ENCODE data around the gene CCDC148. TPM values are rescaled to one million over a fixed set of nuclear protein-coding genes. Genes with fewer than 3 reads are reported as not detected.

CCDC148 gene
- total RNA-seq, 1 donor from 2014 or later, result 1.2 TPM

GRCh38 chr2:158212301-158212700, 244.3 kb downstream of the CCDC148 start:
- H3K4me3 ChIP-seq, result no peak overlapping the region
- DNase-seq (no peak), ATAC-seq (no peak)
- intact Hi-C loops (cut with DNase I), result no loop called here
- no peak for TF ChIP-seq CTCF (IDR thresholded peaks at IDR 0.05)
- no peaks in the 10 kb centered on the region for H3K36me3 ChIP-seq
- no peaks in the 10 kb centered on the region for H3K9me3 ChIP-seq
- H3K27ac ChIP-seq, result no peak overlapping the region
- H3K27me3 ChIP-seq, result no peaks in the 10 kb centered on the region
- H3K4me1 ChIP-seq, result no peaks in the 10 kb centered on the region

- no peaks in the 10 kb centered on the region for H3K27me3 ChIP-seq
- TF ChIP-seq CTCF (IDR thresholded peaks at IDR 0.05), result no peak
- no peaks in the 10 kb centered on the region for H3K9me3 ChIP-seq
- intact Hi-C loops (cut with DNase I), result no loop called here
- no peak for DNase-seq
- H3K4me1 ChIP-seq, result no peaks in the 10 kb centered on the region
- H3K36me3 ChIP-seq, result no peaks in the 10 kb centered on the region
- no peak for ATAC-seq
- H3K27ac ChIP-seq, result no peak overlapping the region
- H3K4me3 ChIP-seq, result no peak overlapping the region
Observed at GRCh38 chr2:158211502-158211901, 245.1 kb downstream of the CCDC148 start.

GRCh38 chr2:158207354-158207753, 249.2 kb downstream of the CCDC148 start:
- no peak for TF ChIP-seq CTCF (IDR thresholded peaks at IDR 0.05)
- Histone ChIP-seq H3K4me1 (no peaks in the 10 kb centered on the region), H3K27me3 (no peaks in the 10 kb centered on the region), H3K36me3 (no peaks in the 10 kb centered on the region), H3K27ac (no peak overlapping the region), H3K9me3 (no peaks in the 10 kb centered on the region), H3K4me3 (no peak overlapping the region)
- ATAC-seq (no peak), DNase-seq (no peak)
- intact Hi-C loops (cut with DNase I), result no loop called here

GRCh38 chr2:158205215-158205614, 251.3 kb downstream of the CCDC148 start:
- H3K27me3 ChIP-seq, result no peaks in the 10 kb centered on the region
- no peaks in the 10 kb centered on the region for H3K4me1 ChIP-seq
- TF ChIP-seq CTCF (IDR thresholded peaks at IDR 0.05), result no peak
- no peak for DNase-seq
- no peak for ATAC-seq
- no peaks in the 10 kb centered on the region for H3K36me3 ChIP-seq
- no peak overlapping the region for H3K4me3 ChIP-seq
- intact Hi-C loops (cut with DNase I), result no loop called here
- H3K9me3 ChIP-seq, result no peaks in the 10 kb centered on the region
- H3K27ac ChIP-seq, result no peak overlapping the region

- no peaks in the 10 kb centered on the region for H3K36me3 ChIP-seq
- H3K4me3 ChIP-seq, result no peak overlapping the region
- DNase-seq, result no peak
- no peaks in the 10 kb centered on the region for H3K27me3 ChIP-seq
- no peak for ATAC-seq
- TF ChIP-seq CTCF (IDR thresholded peaks at IDR 0.05), result no peak
- H3K9me3 ChIP-seq, result no peaks in the 10 kb centered on the region
- H3K4me1 ChIP-seq, result no peaks in the 10 kb centered on the region
- H3K27ac ChIP-seq, result no peak overlapping the region
- intact Hi-C loops (cut with DNase I), result no loop called here
Observed at GRCh38 chr2:158204741-158205165, 251.8 kb downstream of the CCDC148 start.

GRCh38 chr2:158202161-158202815, 254.3 kb downstream of the CCDC148 start:
- H3K4me3 ChIP-seq, result no peak overlapping the region
- TF ChIP-seq CTCF (IDR thresholded peaks at IDR 0.05), result no peak
- no peaks in the 10 kb centered on the region for H3K9me3 ChIP-seq
- no peak overlapping the region for H3K27ac ChIP-seq
- H3K36me3 ChIP-seq, result no peaks in the 10 kb centered on the region
- H3K4me1 ChIP-seq, result peaks cover 5% of the 10 kb centered on the region
- no peaks in the 10 kb centered on the region for H3K27me3 ChIP-seq
- intact Hi-C loops (cut with DNase I), result no loop called here
- no peak for ATAC-seq
- no peak for DNase-seq
